Chondrocyte (in vitro differentiated cells): ENCODE data around the gene KDM4C. TPM values are rescaled to one million over a fixed set of nuclear protein-coding genes. Genes with fewer than 3 reads are reported as not detected.

Experiments
- DNase-seq: peaks from one replicate; pipeline ENCODE4 v3.0.0; 2021; ENCODE audit warnings: mixed read lengths, low spot score
- H3K27ac Mint-ChIP-seq: one replicate; pipeline ENCODE4 v1.8.0; 2021; ENCODE audit warnings: mild to moderate bottlenecking, moderate library complexity, mixed read lengths; ENCODE audit not compliant: unreplicated experiment
- H3K27me3 Mint-ChIP-seq: 2 replicates; pipeline ENCODE4 v1.8.0; 2021; ENCODE audit warnings: low read depth, mixed read lengths
- H3K36me3 Mint-ChIP-seq: 2 replicates; pipeline ENCODE4 v1.8.0; 2021; ENCODE audit warnings: low read depth, mixed read lengths
- H3K4me1 Mint-ChIP-seq: 2 replicates; pipeline ENCODE4 v1.8.0; 2021; ENCODE audit warnings: low read depth, mild to moderate bottlenecking, mixed read lengths
- H3K4me3 Mint-ChIP-seq: one replicate; pipeline ENCODE4 v1.8.0; 2021; ENCODE audit warnings: mild to moderate bottlenecking, moderate library complexity, mixed read lengths; ENCODE audit not compliant: unreplicated experiment
- H3K9me3 Mint-ChIP-seq: 2 replicates; pipeline ENCODE4 v1.8.0; 2021; ENCODE audit warnings: low read depth, mixed read lengths
- total RNA-seq: library from RNA; stranded (reverse); gene quantifications from 3 replicates; pipeline ENCODE4 v1.2.1, GENCODE V29; 2021
- TF ChIP-seq, protein P1 (sequence below): fragments of 200-600 bp; sonication (generic); IDR thresholded peaks from 2 replicates; pipeline ENCODE4 v1.5.0; 2021; ENCODE audit warnings: antibody characterized with exemption, mild to moderate bottlenecking, moderate library complexity

The KDM4C gene
- total RNA-seq, 1 donor from 2014 or later, result 18.1 TPM

DNA sequence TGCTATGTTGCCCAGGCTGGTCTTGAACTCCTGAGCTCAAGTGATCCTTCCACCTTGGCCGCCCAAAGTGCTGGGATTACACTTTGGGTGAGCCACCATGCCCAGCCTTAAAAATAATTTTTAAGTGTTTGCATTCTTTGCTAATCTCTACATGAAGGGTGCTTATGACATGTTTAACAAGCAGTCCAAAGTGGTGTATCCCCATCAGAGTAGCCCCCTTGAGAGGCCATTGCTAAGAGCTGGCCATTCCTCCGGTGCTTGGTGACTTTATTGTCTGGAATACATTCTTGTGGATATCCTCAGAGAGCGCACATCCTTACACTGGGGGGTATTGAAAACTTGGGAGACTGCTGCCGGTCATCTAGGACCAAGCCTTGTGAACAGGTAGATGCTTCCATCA lies 395.4 kb downstream of the KDM4C start:
- Mint-ChIP-seq H3K27ac (no peak overlapping the region), H3K4me1 (peaks cover 12% of the 10 kb centered on the region), H3K4me3 (no peak overlapping the region)

DNA sequence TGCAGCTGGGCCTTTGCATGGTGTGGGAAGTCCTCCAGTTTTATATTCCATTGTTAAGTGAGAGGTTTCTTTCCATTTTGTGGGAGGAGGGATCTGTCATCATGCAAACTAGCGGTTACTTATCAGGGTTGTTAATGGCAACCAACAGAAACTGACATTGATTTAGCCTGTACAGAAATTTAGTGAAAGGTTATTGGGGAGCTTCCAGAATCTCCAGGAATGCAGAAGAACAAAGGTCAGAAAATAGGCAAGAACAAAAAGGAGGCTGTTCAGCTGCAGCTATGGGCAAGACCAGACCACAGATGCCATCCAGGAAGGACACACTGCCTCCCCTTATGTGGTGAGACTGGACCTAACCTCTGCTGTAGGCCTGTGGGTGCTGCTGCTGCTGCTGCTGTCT lies 395.8 kb downstream of the KDM4C start:
- TF ChIP-seq, protein P1, sequence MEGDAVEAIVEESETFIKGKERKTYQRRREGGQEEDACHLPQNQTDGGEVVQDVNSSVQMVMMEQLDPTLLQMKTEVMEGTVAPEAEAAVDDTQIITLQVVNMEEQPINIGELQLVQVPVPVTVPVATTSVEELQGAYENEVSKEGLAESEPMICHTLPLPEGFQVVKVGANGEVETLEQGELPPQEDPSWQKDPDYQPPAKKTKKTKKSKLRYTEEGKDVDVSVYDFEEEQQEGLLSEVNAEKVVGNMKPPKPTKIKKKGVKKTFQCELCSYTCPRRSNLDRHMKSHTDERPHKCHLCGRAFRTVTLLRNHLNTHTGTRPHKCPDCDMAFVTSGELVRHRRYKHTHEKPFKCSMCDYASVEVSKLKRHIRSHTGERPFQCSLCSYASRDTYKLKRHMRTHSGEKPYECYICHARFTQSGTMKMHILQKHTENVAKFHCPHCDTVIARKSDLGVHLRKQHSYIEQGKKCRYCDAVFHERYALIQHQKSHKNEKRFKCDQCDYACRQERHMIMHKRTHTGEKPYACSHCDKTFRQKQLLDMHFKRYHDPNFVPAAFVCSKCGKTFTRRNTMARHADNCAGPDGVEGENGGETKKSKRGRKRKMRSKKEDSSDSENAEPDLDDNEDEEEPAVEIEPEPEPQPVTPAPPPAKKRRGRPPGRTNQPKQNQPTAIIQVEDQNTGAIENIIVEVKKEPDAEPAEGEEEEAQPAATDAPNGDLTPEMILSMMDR, result no peak
- H3K36me3 Mint-ChIP-seq, result peaks cover 7% of the 10 kb centered on the region
- H3K4me3 Mint-ChIP-seq, result no peak overlapping the region
- H3K27ac Mint-ChIP-seq, result no peak overlapping the region
- peaks cover 12% of the 10 kb centered on the region for H3K4me1 Mint-ChIP-seq
- H3K27me3 Mint-ChIP-seq, result no peaks in the 10 kb centered on the region
- DNase-seq, result no peak
- peaks cover 5% of the 10 kb centered on the region for H3K9me3 Mint-ChIP-seq

More for the DNA sequence above, 395.4 kb downstream of the KDM4C start:
- no peaks in the 10 kb centered on the region for H3K27me3 Mint-ChIP-seq
- no peak for DNase-seq
- TF ChIP-seq, protein P1, result no peak
- H3K36me3 Mint-ChIP-seq, result peaks cover 6% of the 10 kb centered on the region
- peaks cover 5% of the 10 kb centered on the region for H3K9me3 Mint-ChIP-seq

DNA sequence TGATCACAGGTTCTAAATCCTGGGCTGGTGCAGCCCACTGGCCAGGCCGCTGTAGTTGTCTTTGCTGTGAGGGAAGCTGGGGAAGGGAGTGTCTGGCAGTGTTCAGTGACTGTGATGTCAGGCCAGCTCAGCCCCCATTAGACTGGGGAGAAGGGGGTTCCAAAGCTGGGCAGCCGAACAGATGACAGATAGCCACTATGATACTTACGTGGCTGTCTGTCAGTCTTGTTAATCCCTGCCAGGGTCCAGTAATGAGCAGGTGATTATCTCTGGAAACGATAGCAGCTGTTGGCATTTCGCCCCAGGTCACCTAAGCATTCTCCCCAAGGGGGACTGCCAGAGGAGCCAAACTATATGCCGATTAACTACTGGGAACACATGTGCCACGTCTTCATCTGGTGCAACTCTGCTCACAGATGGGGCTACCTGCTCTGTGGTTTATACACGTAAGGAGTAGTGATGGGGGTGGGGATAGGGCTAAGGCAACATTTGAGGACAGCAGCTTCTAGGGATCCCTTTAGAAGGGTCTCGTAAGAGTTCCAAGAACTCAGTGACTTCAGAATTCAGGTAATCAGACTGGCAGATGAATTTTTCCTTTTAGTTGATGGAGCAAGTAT lies 396.3 kb downstream of the KDM4C start:
- H3K4me1 Mint-ChIP-seq, result peaks cover 12% of the 10 kb centered on the region
- no peak overlapping the region for H3K4me3 Mint-ChIP-seq
- no peak overlapping the region for H3K27ac Mint-ChIP-seq
- TF ChIP-seq, protein P1, result no peak
- DNase-seq, result no peak
- H3K9me3 Mint-ChIP-seq, result peaks cover 5% of the 10 kb centered on the region
- peaks cover 10% of the 10 kb centered on the region for H3K36me3 Mint-ChIP-seq
- H3K27me3 Mint-ChIP-seq, result no peaks in the 10 kb centered on the region

DNA sequence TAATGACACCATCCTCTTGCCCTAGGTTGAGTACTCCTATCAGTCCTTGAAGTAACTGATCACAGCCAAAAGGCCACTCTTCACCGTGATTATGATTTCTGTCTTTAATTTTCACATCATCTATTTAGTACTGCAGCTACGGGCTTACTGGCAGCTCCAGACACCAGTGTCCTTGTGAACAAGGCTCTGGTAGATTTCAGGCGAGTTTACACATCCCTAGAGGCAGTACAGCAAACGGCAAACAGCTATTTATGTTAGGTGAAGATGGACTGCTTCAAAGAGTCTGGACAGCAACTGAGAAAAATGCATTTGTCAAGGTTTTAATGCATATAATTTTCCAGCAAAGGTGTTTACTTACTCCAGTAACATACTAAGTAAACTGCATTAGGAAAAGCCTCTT lies 396.9 kb downstream of the KDM4C start:
- peaks cover 9% of the 10 kb centered on the region for H3K4me1 Mint-ChIP-seq
- H3K9me3 Mint-ChIP-seq, result peaks cover 5% of the 10 kb centered on the region
- no peaks in the 10 kb centered on the region for H3K27me3 Mint-ChIP-seq
- TF ChIP-seq, protein P1, result no peak
- peaks cover 12% of the 10 kb centered on the region for H3K36me3 Mint-ChIP-seq
- H3K4me3 Mint-ChIP-seq, result no peak overlapping the region
- no peak overlapping the region for H3K27ac Mint-ChIP-seq
- DNase-seq, result no peak

DNA sequence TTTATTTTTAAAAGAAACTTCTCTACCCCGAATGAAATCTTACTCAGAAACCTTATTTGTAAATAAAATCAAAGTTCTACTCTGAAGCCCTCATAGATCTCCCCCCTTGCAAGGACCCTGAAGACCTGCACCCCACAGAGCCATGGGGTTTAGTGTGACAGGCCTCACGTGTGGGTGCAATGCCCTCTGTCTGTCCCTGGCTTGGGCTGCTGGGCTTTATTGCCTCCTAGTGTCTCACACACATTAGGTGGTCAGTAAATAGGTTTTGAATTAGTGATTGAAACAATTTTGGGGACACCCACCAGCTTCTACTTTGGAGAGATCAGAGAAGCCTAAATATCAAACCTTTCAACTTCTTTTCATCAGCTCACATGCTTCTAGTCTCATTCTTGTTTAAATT lies 403.7 kb downstream of the KDM4C start:
- H3K36me3 Mint-ChIP-seq, result peaks cover 14% of the 10 kb centered on the region
- H3K9me3 Mint-ChIP-seq, result peaks cover 4% of the 10 kb centered on the region
- no peaks in the 10 kb centered on the region for H3K27me3 Mint-ChIP-seq
- no peak overlapping the region for H3K4me3 Mint-ChIP-seq
- DNase-seq, result no peak
- TF ChIP-seq, protein P1, result no peak
- H3K27ac Mint-ChIP-seq, result no peak overlapping the region
- H3K4me1 Mint-ChIP-seq, result peaks cover 11% of the 10 kb centered on the region
